Stimulated activated CD4-positive, alpha-beta T cell treated with anti-CD3 and anti-CD28 coated beads, Interleukin-2, amount 100 ng/mL, for 48 hours (primary cell): ENCODE measurements around the gene ACER3.
"Not testable (repeated sequence)": the region's sequence is repeated elsewhere in the genome, so short reads cannot be mapped to it uniquely, and the experiment has no call there.

Experiments
- DNase-seq, 2 donors: peaks; one replicate each; pipeline ENCODE4 v3.0.0-alpha.2; 2020

The ACER3 gene

GRCh38 chr11:76837696-76838677 lies 22.7 kb upstream of the ACER3 start:
- no peak for DNase-seq

GRCh38 chr11:76838678-76839068 lies 22.0 kb upstream of the ACER3 start:
- no peak for DNase-seq

GRCh38 chr11:76839311-76839710 lies 21.4 kb upstream of the ACER3 start:
- no peak for DNase-seq

- DNase-seq = no peak
Observed at GRCh38 chr11:76841923-76842452, 18.7 kb upstream of the ACER3 start.

- no peak for DNase-seq
Observed at GRCh38 chr11:76843907-76844306, 16.8 kb upstream of the ACER3 start.

- DNase-seq = no peak
Observed at GRCh38 chr11:76844511-76844910, 16.2 kb upstream of the ACER3 start.

- no peak for DNase-seq
Observed at GRCh38 chr11:76845069-76845468, 15.6 kb upstream of the ACER3 start.

- no peak for DNase-seq
Observed at GRCh38 chr11:76846441-76846840, 14.3 kb upstream of the ACER3 start.

- DNase-seq = no peak
Observed at GRCh38 chr11:76849376-76849775, 11.3 kb upstream of the ACER3 start.

GRCh38 chr11:76850130-76850529 lies 10.6 kb upstream of the ACER3 start:
- DNase-seq = no peak

- DNase-seq = no peak
Observed at GRCh38 chr11:76850815-76851214, 9.9 kb upstream of the ACER3 start.

- DNase-seq = no peak
Observed at GRCh38 chr11:76854709-76855108, 6.0 kb upstream of the ACER3 start.

GRCh38 chr11:76855670-76856069 lies 5.0 kb upstream of the ACER3 start:
- not testable (repeated sequence) for DNase-seq

GRCh38 chr11:76856106-76856505 lies 4.6 kb upstream of the ACER3 start:
- DNase-seq = no peak

- no peak for DNase-seq
Observed at GRCh38 chr11:76856571-76856970, 4.1 kb upstream of the ACER3 start.

- DNase-seq = no peak
Observed at GRCh38 chr11:76857781-76858410, 2.8 kb upstream of the ACER3 start.

GRCh38 chr11:76859708-76860227 lies 950 bp upstream of the ACER3 start:
- DNase-seq = no peak

- DNase-seq = no peak
Observed at GRCh38 chr11:76861490-76861953, 804 bp downstream of the ACER3 start.

- DNase-seq = not testable (repeated sequence)
Observed at GRCh38 chr11:76862794-76863193, 2.1 kb downstream of the ACER3 start.

- no peak for DNase-seq
Observed at GRCh38 chr11:76863196-76863777, 2.6 kb downstream of the ACER3 start.

- no peak for DNase-seq
Observed at GRCh38 chr11:76872959-76873827, 12.5 kb downstream of the ACER3 start.

- DNase-seq = no peak
Observed at GRCh38 chr11:76878014-76878413, 17.3 kb downstream of the ACER3 start.
